Liver (tissue), 9 donors: ENCODE data around the gene CHRDL1. TPM values are rescaled to one million over a fixed set of nuclear protein-coding genes. Genes with fewer than 3 reads are reported as not detected.

Experiments used
- DNase-seq: peaks from one replicate; pipeline ENCODE4 v3.0.0-alpha.2; 2017; ENCODE audit warnings: low spot score
- H3K27ac ChIP-seq, 2 donors: one replicate each; pipeline ENCODE4 v1.7.0; 2013; ENCODE audit warnings: inconsistent platforms in 2 of 2, low read length in 2 of 2, control low read depth in 1 of 2, low read depth in 1 of 2, mild to moderate bottlenecking in 1 of 2
- H3K27me3 ChIP-seq, 4 donors: one replicate each; pipeline versions ENCODE4 v1.6.1 to v1.7.0; 2013; ENCODE audit warnings: low read length in 3 of 4, inconsistent platforms in 1 of 4, mild to moderate bottlenecking in 1 of 4, moderate library complexity in 1 of 4; ENCODE audit not compliant: control insufficient read depth in 4 of 4, insufficient read depth in 4 of 4
- H3K36me3 ChIP-seq, 4 donors: one replicate each; pipeline versions ENCODE4 v1.6.1 to v1.7.0; 2013; ENCODE audit warnings: low read length in 3 of 4, mild to moderate bottlenecking in 3 of 4, low read depth in 1 of 4, moderate library complexity in 1 of 4; ENCODE audit not compliant: control insufficient read depth in 4 of 4, insufficient read depth in 3 of 4
- H3K4me1 ChIP-seq, 4 donors: one replicate each; pipeline versions ENCODE4 v1.6.1 to v1.7.0; 2013; ENCODE audit warnings: low read length in 3 of 4, mild to moderate bottlenecking in 3 of 4, moderate library complexity in 1 of 4; ENCODE audit not compliant: control insufficient read depth in 4 of 4, insufficient read depth in 4 of 4
- H3K4me3 ChIP-seq, 3 donors: one replicate each; pipeline versions ENCODE4 v1.6.1 to v1.7.0; 2013; ENCODE audit warnings: low read length in 3 of 3, control low read depth in 1 of 3, low read depth in 1 of 3, mild to moderate bottlenecking in 1 of 3
- H3K9ac ChIP-seq, 2 donors: one replicate each; pipeline ENCODE4 v1.7.0; 2013; ENCODE audit warnings: low read length in 2 of 2, mild to moderate bottlenecking in 2 of 2, moderate library complexity in 2 of 2, control low read depth in 1 of 2, low read depth in 1 of 2
- H3K9me3 ChIP-seq, 4 donors: one replicate each; pipeline versions ENCODE4 v1.6.1 to v1.7.0; 2013; ENCODE audit warnings: low read length in 3 of 4; ENCODE audit not compliant: control insufficient read depth in 4 of 4
- EGR1 ChIP-seq, 2 donors: IDR thresholded peaks; 2 replicates each; pipeline ENCODE4 v1.6.1; 2016 to 2018; ENCODE audit warnings: antibody characterized with exemption in 2 of 2, low read depth in 2 of 2
- FOXA1 ChIP-seq: IDR thresholded peaks from 2 replicates; pipeline ENCODE4 v1.6.1; 2016; ENCODE audit warnings: antibody characterized with exemption
- FOXA2 ChIP-seq: IDR thresholded peaks from 2 replicates; pipeline ENCODE4 v1.6.1; 2016; ENCODE audit warnings: antibody characterized with exemption
- GABPA ChIP-seq, 2 donors: IDR thresholded peaks in 1 of 2; conservative IDR thresholded peaks in 1 of 2; 2 replicates each; pipeline ENCODE4 v1.6.1; 2016; ENCODE audit warnings: antibody characterized with exemption in 2 of 2, mild to moderate bottlenecking in 1 of 2, moderate library complexity in 1 of 2
- HNF4A ChIP-seq, 2 donors: conservative IDR thresholded peaks; 2 replicates each; pipeline ENCODE4 v1.6.1; 2016; ENCODE audit warnings: antibody characterized with exemption in 2 of 2, mild to moderate bottlenecking in 2 of 2
- HNF4G ChIP-seq: IDR thresholded peaks from 2 replicates; pipeline ENCODE4 v1.6.1; 2016; ENCODE audit warnings: antibody characterized with exemption
- JUND ChIP-seq, 2 donors: IDR thresholded peaks; 2 replicates each; pipeline ENCODE4 v1.6.1; 2016; ENCODE audit warnings: antibody characterized with exemption in 2 of 2
- NR2F2 ChIP-seq: IDR thresholded peaks from 2 replicates; pipeline ENCODE4 v1.6.1; 2016; ENCODE audit warnings: antibody characterized with exemption
- RAD21 ChIP-seq, 2 donors: IDR thresholded peaks; 2 replicates each; pipeline ENCODE4 v1.6.1; 2016; ENCODE audit warnings: antibody characterized with exemption in 2 of 2, mild to moderate bottlenecking in 2 of 2
- RXRA ChIP-seq, 2 donors: IDR thresholded peaks; 2 replicates each; pipeline ENCODE4 v1.6.1; 2017 to 2018; ENCODE audit warnings: antibody characterized with exemption in 2 of 2, mild to moderate bottlenecking in 1 of 2
- SP1 ChIP-seq: IDR thresholded peaks from 2 replicates; pipeline ENCODE4 v1.6.1; 2018; ENCODE audit warnings: antibody characterized with exemption, mild to moderate bottlenecking
- TAF1 ChIP-seq: conservative IDR thresholded peaks from 2 replicates; pipeline ENCODE4 v1.6.1; 2016; ENCODE audit warnings: antibody characterized with exemption, mild to moderate bottlenecking
- YY1 ChIP-seq: IDR thresholded peaks from 2 replicates; pipeline ENCODE4 v1.6.1; 2016; ENCODE audit warnings: antibody characterized with exemption, mild to moderate bottlenecking
- WGBS: extraction: QIAGEN DNeasy Blood & Tissue Kit; methylation state at CpG from one replicate; pipeline ENCODE4 v1.1.7; 2013; 5-methylcytosine and 5-hydroxymethylcytosine counted together
- polyA plus RNA-seq, 2 donors: library from polyadenylated mRNA; stranded (reverse) in 1 of 2; unstranded in 1 of 2; fragments of 200-250 nt in 1 of 2; fragments of >200 nt in 1 of 2; fragmentation: Nextera tagmentation in 1 of 2; extraction: Ambion mirVana in 1 of 2; gene quantifications; one replicate each; pipeline versions ENCODE4 v1.2.1 to v1.2.3, GENCODE V29; 2013 to 2015
- total RNA-seq, 2 donors: library from RNA; depleted of rRNA; stranded (reverse); fragments of >200 nt; gene quantifications; one replicate each; pipeline ENCODE4 v1.2.3, GENCODE V29; 2014
- TF ChIP-seq, protein P1 (sequence below): fragments of 150-350 bp; IDR thresholded peaks from 2 replicates; pipeline ENCODE4 v1.5.1; 2017; ENCODE audit warnings: improper control_type of control experiment, low read depth, low read length; ENCODE audit not compliant: missing input control
- TF ChIP-seq, protein P2 (sequence below): IDR thresholded peaks from 2 replicates; pipeline ENCODE4 v1.6.1; 2016; ENCODE audit warnings: antibody characterized with exemption
- TF ChIP-seq, protein P3 (sequence below): IDR thresholded peaks from 2 replicates; pipeline ENCODE4 v1.6.1; 2016; ENCODE audit warnings: antibody characterized with exemption, mild to moderate bottlenecking
- TF ChIP-seq, protein P4 (sequence below): IDR thresholded peaks from 2 replicates; pipeline ENCODE4 v1.6.1; 2016; ENCODE audit warnings: antibody characterized with exemption
- TF ChIP-seq, protein P5 (sequence below): IDR thresholded peaks from 2 replicates; pipeline ENCODE4 v1.6.1; 2016; ENCODE audit warnings: antibody characterized with exemption
- donor health status: healthy.
- donor health status: healthy.
- donor health status: healthy.
- donor health status: healthy.
- donor health status: healthy.

CHRDL1 gene
- total and polyA plus RNA-seq, 4 donors = 0.17 to 2.1 (median 0.67) TPM

DNA sequence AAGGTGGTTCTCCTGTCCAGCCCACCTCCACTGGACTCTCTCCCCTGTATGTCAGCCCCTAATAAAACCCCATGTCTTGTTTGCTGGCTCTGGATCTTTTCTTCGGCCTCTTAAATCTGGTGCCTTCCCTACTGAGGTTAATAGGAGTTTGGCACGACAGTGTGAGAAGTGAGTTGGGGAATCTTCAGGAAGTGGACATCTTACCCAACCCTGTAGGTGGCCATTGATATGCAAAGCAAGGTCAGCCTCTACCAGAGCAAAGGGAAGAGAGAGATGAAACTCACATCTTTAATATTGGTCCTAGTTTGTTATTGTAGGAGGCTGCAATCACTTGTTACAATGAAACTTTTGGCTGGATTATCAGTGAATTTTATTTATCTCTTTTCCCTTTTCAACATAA lies 111.7 kb downstream of the CHRDL1 start:
- no peaks in the 10 kb centered on the region for H3K27me3 ChIP-seq
- TF ChIP-seq YY1 = no peak
- TF ChIP-seq, protein P1, sequence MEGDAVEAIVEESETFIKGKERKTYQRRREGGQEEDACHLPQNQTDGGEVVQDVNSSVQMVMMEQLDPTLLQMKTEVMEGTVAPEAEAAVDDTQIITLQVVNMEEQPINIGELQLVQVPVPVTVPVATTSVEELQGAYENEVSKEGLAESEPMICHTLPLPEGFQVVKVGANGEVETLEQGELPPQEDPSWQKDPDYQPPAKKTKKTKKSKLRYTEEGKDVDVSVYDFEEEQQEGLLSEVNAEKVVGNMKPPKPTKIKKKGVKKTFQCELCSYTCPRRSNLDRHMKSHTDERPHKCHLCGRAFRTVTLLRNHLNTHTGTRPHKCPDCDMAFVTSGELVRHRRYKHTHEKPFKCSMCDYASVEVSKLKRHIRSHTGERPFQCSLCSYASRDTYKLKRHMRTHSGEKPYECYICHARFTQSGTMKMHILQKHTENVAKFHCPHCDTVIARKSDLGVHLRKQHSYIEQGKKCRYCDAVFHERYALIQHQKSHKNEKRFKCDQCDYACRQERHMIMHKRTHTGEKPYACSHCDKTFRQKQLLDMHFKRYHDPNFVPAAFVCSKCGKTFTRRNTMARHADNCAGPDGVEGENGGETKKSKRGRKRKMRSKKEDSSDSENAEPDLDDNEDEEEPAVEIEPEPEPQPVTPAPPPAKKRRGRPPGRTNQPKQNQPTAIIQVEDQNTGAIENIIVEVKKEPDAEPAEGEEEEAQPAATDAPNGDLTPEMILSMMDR = no peak
- TF ChIP-seq, protein P2, sequence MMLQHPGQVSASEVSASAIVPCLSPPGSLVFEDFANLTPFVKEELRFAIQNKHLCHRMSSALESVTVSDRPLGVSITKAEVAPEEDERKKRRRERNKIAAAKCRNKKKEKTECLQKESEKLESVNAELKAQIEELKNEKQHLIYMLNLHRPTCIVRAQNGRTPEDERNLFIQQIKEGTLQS = no peak
- DNase-seq = no peak

DNA sequence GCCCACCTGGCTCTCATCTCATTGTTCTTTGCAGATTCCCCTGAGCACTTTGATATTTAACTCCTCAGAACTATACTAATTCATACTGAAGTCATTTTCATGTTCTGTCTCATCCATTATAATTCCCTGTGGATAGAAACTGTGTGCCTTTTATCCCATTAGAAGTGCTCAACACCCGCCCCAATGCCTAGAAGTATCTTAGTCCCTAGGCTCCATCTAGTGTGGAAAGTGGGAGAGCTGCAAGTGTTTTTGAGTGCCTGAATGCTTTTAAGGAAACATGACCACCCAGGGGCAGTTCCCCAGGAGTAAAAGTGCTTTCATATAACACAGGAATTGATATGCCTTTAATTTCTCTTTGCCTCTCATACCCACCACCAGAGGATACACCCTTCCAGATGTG lies 117.0 kb downstream of the CHRDL1 start:
- Histone ChIP-seq H3K27ac (no peak overlapping the region), H3K4me1 (no peaks in the 10 kb centered on the region), H3K4me3 (no peak overlapping the region), H3K36me3 (no peaks in the 10 kb centered on the region), H3K27me3 (no peaks in the 10 kb centered on the region), H3K9ac (no peak overlapping the region), H3K9me3 (no peaks in the 10 kb centered on the region)
- no peak for DNase-seq
- peak in 1 of 2 donors; percentile 17 for TF ChIP-seq RAD21 (IDR thresholded peaks at IDR 0.05)
- no peak for TF ChIP-seq FOXA2
- 86% methylated on average over 1 of the region's 1 CpG for WGBS

More for the DNA sequence above, 111.7 kb downstream of the CHRDL1 start:
- no peaks in the 10 kb centered on the region for H3K4me1 ChIP-seq
- no peaks in the 10 kb centered on the region for H3K9me3 ChIP-seq
- 88% methylated on average over 2 of the region's 2 CpGs for WGBS
- H3K4me3 ChIP-seq = no peak overlapping the region
- no peak overlapping the region for H3K27ac ChIP-seq
- H3K36me3 ChIP-seq = no peaks in the 10 kb centered on the region
- no peak overlapping the region for H3K9ac ChIP-seq

DNA sequence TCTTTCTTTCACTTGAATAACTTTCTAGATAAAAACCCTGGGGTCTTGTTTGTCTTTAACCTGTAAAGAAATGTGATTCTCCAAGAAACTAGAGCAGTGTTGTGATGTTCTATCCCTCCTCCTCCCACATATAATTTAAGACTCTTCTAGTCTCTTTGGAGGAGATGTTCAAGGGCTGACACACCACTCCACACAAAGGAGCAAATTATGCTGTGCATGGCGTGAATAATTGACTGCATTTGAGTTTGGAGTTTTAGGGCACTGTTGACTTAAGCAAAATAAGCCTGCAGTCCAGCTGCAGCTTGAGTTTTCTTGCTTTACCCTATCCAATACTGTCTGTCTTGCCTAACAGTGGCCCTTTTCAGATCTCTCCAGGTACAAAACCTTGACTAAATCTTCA lies 119.7 kb downstream of the CHRDL1 start:
- WGBS = 84% methylated on average over 1 of the region's 1 CpG
- Histone ChIP-seq H3K9ac (no peak overlapping the region), H3K4me1 (no peaks in the 10 kb centered on the region), H3K4me3 (no peak overlapping the region), H3K9me3 (no peaks in the 10 kb centered on the region), H3K27me3 (no peaks in the 10 kb centered on the region), H3K27ac (no peak overlapping the region), H3K36me3 (no peaks in the 10 kb centered on the region)
- no peak for TF ChIP-seq TAF1
- TF ChIP-seq, protein P2 = no peak
- no peak for TF ChIP-seq FOXA2
- TF ChIP-seq, protein P1 = no peak
- TF ChIP-seq, protein P3, sequence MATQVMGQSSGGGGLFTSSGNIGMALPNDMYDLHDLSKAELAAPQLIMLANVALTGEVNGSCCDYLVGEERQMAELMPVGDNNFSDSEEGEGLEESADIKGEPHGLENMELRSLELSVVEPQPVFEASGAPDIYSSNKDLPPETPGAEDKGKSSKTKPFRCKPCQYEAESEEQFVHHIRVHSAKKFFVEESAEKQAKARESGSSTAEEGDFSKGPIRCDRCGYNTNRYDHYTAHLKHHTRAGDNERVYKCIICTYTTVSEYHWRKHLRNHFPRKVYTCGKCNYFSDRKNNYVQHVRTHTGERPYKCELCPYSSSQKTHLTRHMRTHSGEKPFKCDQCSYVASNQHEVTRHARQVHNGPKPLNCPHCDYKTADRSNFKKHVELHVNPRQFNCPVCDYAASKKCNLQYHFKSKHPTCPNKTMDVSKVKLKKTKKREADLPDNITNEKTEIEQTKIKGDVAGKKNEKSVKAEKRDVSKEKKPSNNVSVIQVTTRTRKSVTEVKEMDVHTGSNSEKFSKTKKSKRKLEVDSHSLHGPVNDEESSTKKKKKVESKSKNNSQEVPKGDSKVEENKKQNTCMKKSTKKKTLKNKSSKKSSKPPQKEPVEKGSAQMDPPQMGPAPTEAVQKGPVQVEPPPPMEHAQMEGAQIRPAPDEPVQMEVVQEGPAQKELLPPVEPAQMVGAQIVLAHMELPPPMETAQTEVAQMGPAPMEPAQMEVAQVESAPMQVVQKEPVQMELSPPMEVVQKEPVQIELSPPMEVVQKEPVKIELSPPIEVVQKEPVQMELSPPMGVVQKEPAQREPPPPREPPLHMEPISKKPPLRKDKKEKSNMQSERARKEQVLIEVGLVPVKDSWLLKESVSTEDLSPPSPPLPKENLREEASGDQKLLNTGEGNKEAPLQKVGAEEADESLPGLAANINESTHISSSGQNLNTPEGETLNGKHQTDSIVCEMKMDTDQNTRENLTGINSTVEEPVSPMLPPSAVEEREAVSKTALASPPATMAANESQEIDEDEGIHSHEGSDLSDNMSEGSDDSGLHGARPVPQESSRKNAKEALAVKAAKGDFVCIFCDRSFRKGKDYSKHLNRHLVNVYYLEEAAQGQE = no peak
- TF ChIP-seq NR2F2 = no peak
- no peak for TF ChIP-seq HNF4A (conservative IDR thresholded peaks at IDR 0.05)
- TF ChIP-seq, protein P4, sequence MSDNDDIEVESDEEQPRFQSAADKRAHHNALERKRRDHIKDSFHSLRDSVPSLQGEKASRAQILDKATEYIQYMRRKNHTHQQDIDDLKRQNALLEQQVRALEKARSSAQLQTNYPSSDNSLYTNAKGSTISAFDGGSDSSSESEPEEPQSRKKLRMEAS = no peak
- no peak for TF ChIP-seq SP1
- TF ChIP-seq GABPA (IDR thresholded peaks at IDR 0.05 in 1 of 2, conservative IDR thresholded peaks at IDR 0.05 in 1 of 2) = no peak
- no peak for TF ChIP-seq RXRA (IDR thresholded peaks at IDR 0.05)
- TF ChIP-seq YY1 = no peak
- TF ChIP-seq, protein P5, sequence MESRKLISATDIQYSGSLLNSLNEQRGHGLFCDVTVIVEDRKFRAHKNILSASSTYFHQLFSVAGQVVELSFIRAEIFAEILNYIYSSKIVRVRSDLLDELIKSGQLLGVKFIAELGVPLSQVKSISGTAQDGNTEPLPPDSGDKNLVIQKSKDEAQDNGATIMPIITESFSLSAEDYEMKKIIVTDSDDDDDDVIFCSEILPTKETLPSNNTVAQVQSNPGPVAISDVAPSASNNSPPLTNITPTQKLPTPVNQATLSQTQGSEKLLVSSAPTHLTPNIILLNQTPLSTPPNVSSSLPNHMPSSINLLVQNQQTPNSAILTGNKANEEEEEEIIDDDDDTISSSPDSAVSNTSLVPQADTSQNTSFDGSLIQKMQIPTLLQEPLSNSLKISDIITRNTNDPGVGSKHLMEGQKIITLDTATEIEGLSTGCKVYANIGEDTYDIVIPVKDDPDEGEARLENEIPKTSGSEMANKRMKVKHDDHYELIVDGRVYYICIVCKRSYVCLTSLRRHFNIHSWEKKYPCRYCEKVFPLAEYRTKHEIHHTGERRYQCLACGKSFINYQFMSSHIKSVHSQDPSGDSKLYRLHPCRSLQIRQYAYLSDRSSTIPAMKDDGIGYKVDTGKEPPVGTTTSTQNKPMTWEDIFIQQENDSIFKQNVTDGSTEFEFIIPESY = no peak
- no peak for TF ChIP-seq RAD21 (IDR thresholded peaks at IDR 0.05)
- TF ChIP-seq HNF4G = no peak
- no peak for TF ChIP-seq JUND (IDR thresholded peaks at IDR 0.05)
- no peak for TF ChIP-seq EGR1 (IDR thresholded peaks at IDR 0.05; ENCODE audit: low read depth in 2 of 2)
- TF ChIP-seq FOXA1 = no peak
- no peak for DNase-seq
